HepG2 (cell line): Measurements from ENCODE around the gene S100A12. TPM values are rescaled to one million over a fixed set of nuclear protein-coding genes. Genes with fewer than 3 reads are reported as not detected.

Source experiments
- AKAP8 ChIP-seq: sonication (generic); formaldehyde crosslinking; IDR thresholded peaks from 2 replicates; pipeline ENCODE4 v1.5.1; 2020; ENCODE audit warnings: mild to moderate bottlenecking, missing genetic modification reagents
- AKNA ChIP-seq: sonication (generic); formaldehyde crosslinking; IDR thresholded peaks from 2 replicates; pipeline ENCODE4 v1.4.0; 2020; ENCODE audit warnings: missing genetic modification reagents, borderline replicate concordance
- ATF1 ChIP-seq: IDR thresholded peaks from 2 replicates; pipeline ENCODE4 v1.6.1; 2016; ENCODE audit warnings: mild to moderate bottlenecking, control low read depth
- FOXP4 ChIP-seq: sonication (generic); formaldehyde crosslinking; IDR thresholded peaks from 2 replicates; pipeline ENCODE4 v1.4.0; 2020; ENCODE audit warnings: missing genetic modification reagents
- GMEB2 ChIP-seq: IDR thresholded peaks from 2 replicates; pipeline ENCODE4 v1.6.1; 2016; ENCODE audit warnings: missing biosample characterization, missing genetic modification reagents, low read depth
- KAT2B ChIP-seq: fragments of 150-350 bp; IDR thresholded peaks from 2 replicates; pipeline ENCODE4 v1.6.1; 2014; ENCODE audit warnings: low read depth, low read length, borderline replicate concordance
- MAFG ChIP-seq: sonication (generic); formaldehyde crosslinking; IDR thresholded peaks from 2 replicates; pipeline ENCODE4 v1.5.1; 2020; ENCODE audit warnings: mild to moderate bottlenecking, missing genetic modification reagents
- MLLT10 ChIP-seq: sonication (generic); formaldehyde crosslinking; IDR thresholded peaks from 2 replicates; pipeline ENCODE4 v1.4.0; 2020; ENCODE audit warnings: missing genetic modification reagents
- SKI ChIP-seq: fragments of 450-650 bp; IDR thresholded peaks from one replicate; pipeline ENCODE4 v1.6.1; 2018; ENCODE audit warnings: mild to moderate bottlenecking; ENCODE audit not compliant: partially characterized antibody
- SPEN ChIP-seq: sonication (generic); formaldehyde crosslinking; IDR thresholded peaks from 2 replicates; pipeline ENCODE4 v1.5.1; 2020; ENCODE audit warnings: low read depth, mild to moderate bottlenecking, missing genetic modification reagents
- TBX3 ChIP-seq: fragments of 450-650 bp; IDR thresholded peaks from 2 replicates; pipeline ENCODE4 v1.6.1; 2017; ENCODE audit warnings: antibody characterized with exemption, mild to moderate bottlenecking, inconsistent platforms, borderline replicate concordance
- ZBTB20 ChIP-seq: sonication (generic); formaldehyde crosslinking; IDR thresholded peaks from 2 replicates; pipeline ENCODE4 v1.8.1; 2023; ENCODE audit warnings: missing genetic modification reagents, low read depth, mild to moderate bottlenecking, borderline replicate concordance
- ZBTB7B ChIP-seq: sonication (generic); formaldehyde crosslinking; IDR thresholded peaks from 2 replicates; pipeline ENCODE4 v1.4.0; 2020; ENCODE audit warnings: missing genetic modification reagents
- ZFP91 ChIP-seq: sonication (generic); formaldehyde crosslinking; IDR thresholded peaks from 2 replicates; pipeline ENCODE4 v1.9.0; 2022; ENCODE audit warnings: missing genetic modification reagents, mild to moderate bottlenecking, borderline replicate concordance
- ZNF20 ChIP-seq: sonication (generic); formaldehyde crosslinking; IDR thresholded peaks from 2 replicates; pipeline ENCODE4 v1.4.0; 2020; ENCODE audit warnings: mild to moderate bottlenecking, moderate library complexity, missing genetic modification reagents
- ZNF44 ChIP-seq: sonication (generic); formaldehyde crosslinking; IDR thresholded peaks from 2 replicates; pipeline ENCODE4 v1.5.1; 2020; ENCODE audit warnings: mild to moderate bottlenecking, missing genetic modification reagents
- ZNF441 ChIP-seq: sonication (generic); formaldehyde crosslinking; IDR thresholded peaks from 2 replicates; pipeline ENCODE4 v1.7.0; 2021; ENCODE audit warnings: missing genetic modification reagents, borderline replicate concordance
- ZNF530 ChIP-seq: sonication (generic); formaldehyde crosslinking; IDR thresholded peaks from 2 replicates; pipeline ENCODE4 v1.5.0; 2020; ENCODE audit warnings: low read depth, mild to moderate bottlenecking, missing genetic modification reagents
- ZNF737 ChIP-seq: sonication (generic); formaldehyde crosslinking; IDR thresholded peaks from 2 replicates; pipeline ENCODE4 v1.5.0; 2020; ENCODE audit warnings: missing genetic modification reagents, mild to moderate bottlenecking, borderline replicate concordance
- ZNF775 ChIP-seq: sonication (generic); formaldehyde crosslinking; IDR thresholded peaks from 2 replicates; pipeline ENCODE4 v1.4.0; 2020; ENCODE audit warnings: missing genetic modification reagents, mild to moderate bottlenecking, moderate library complexity, borderline replicate concordance
- polyA plus RNA-seq, 8 experiments: library from polyadenylated mRNA; depleted of rRNA in 3 of 8; stranded (reverse) in 7 of 8; unstranded in 1 of 8; fragments of >200 nt; fragmentation: Illumina TruSeq in 4 of 8; extraction: Trizol in 4 of 8; gene quantifications; 2 replicates each; pipeline versions ENCODE4 v1.2.1 to v1.2.3, GENCODE V29; 2011 to 2016; ENCODE audit warnings: low read depth in 4 of 8, missing spikeins in 1 of 8, mixed read lengths in 1 of 8; ENCODE audit not compliant: insufficient read depth in 1 of 8
- total RNA-seq, 5 experiments: library from RNA; depleted of rRNA; stranded (reverse); fragments of >200 nt; fragmentation: Illumina TruSeq; extraction: Trizol; gene quantifications; 2 replicates each; pipeline ENCODE4 v1.2.3, GENCODE V29; 2016; ENCODE audit warnings: low read depth in 1 of 5

S100A12 gene
- total and polyA plus RNA-seq, 2 of the 13 experiments (the other 11 are each of a cell fraction or from before 2014, with no cell fraction given): not detected

- TF ChIP-seq ZNF530 (CRISPR knock-in tag): no peak
- TF ChIP-seq MLLT10: no peak
- TF ChIP-seq FOXP4 (CRISPR knock-in tag): no peak
- TF ChIP-seq MAFG (CRISPR knock-in tag): no peak
- no peak for TF ChIP-seq ZFP91 (CRISPR knock-in tag)
- TF ChIP-seq ZBTB20 (CRISPR knock-in tag): peak; percentile 64; the same call in 1 of the 2 replicates
- no peak for TF ChIP-seq KAT2B
- peak; percentile 90 for TF ChIP-seq ATF1 (CRISPR knock-in tag)
- TF ChIP-seq ZBTB7B (CRISPR knock-in tag): no peak
- TF ChIP-seq ZNF775 (CRISPR knock-in tag): no peak
- peak; percentile 66; the same call in 1 of the 2 replicates for TF ChIP-seq ZNF441 (CRISPR knock-in tag)
- no peak for TF ChIP-seq SPEN (CRISPR knock-in tag)
- TF ChIP-seq ZNF20 (CRISPR knock-in tag): peak; percentile 93
- no peak for TF ChIP-seq SKI
- TF ChIP-seq ZNF737 (CRISPR knock-in tag): no peak
- peak; percentile 66; the same call in 1 of the 2 replicates for TF ChIP-seq AKNA
- no peak for TF ChIP-seq TBX3
- no peak for TF ChIP-seq ZNF44 (CRISPR knock-in tag)
- no peak for TF ChIP-seq AKAP8 (CRISPR knock-in tag)
- TF ChIP-seq GMEB2: no peak
These were observed 47.1 kb upstream of the S100A12 start (continued) for GRCh38 chr1:153422450-153423068.
